ENCODE measurements around the gene GNAI3. TPM values are rescaled to one million over a fixed set of nuclear protein-coding genes. Genes with fewer than 3 reads are reported as not detected.
A peak's percentile ranks its signal among the peaks of the same experiment; 100 is the strongest.
"Not testable (repeated sequence)": the region's sequence is repeated elsewhere in the genome, so short reads cannot be mapped to it uniquely, and the experiment has no call there.

Gene GNAI3
- total RNA-seq, 1 donor: 17.6 TPM

DNA sequence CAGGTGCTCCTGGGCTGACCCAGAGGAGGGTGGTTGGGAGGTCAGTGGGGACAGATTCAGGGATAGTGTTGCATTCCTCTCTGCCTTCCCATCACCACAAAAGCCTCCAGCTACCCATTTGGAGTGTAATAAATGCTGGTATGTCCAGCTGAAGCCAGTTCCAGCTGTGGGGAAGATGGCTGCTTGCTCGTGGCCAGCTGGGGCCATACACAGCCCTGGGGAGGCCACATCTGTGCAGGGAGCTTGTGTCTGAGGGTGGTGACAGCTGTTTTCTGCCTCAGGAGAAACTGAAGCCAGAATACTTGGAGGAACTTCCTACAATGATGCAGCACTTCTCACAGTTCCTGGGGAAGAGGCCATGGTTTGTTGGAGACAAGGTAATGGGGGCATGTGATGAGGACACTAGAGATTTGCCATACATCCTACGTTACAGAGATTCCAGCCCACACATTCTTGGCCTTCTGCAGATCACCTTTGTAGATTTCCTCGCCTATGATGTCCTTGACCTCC is 110.2 kb downstream of the GNAI3 start:
- no peak overlapping the region for H3K4me3 ChIP-seq (ENCODE audit: low read depth, low read length)
- TF ChIP-seq CTCF (IDR thresholded peaks at IDR 0.05; ENCODE audit: insufficient read depth, low read length): no peak
- DNase-seq (ENCODE audit: low read depth): no peak

DNA sequence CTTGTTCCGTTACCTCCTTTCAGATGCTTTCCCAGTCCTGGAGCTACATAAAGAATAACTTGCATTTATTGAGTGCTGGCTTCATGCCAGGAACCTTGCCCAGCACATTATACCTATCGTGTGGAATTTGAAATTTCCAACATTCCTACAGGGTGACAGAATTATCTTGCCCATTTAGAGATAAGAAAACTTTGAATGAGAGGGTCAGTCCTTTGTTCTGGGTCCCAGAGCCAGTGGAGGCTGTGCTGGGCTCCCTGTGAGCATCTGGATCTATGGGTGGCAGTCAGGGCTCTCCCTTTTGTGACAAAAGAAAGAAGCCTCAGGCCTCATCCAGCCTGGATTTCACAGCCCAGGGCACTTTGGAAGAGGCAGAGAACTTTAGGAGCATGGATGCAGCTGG is 110.7 kb downstream of the GNAI3 start:
- no peak for TF ChIP-seq CTCF (IDR thresholded peaks at IDR 0.05; ENCODE audit: insufficient read depth, low read length)
- H3K4me3 ChIP-seq (ENCODE audit: low read depth, low read length): no peak overlapping the region
- no peak for DNase-seq (ENCODE audit: low read depth)

DNA sequence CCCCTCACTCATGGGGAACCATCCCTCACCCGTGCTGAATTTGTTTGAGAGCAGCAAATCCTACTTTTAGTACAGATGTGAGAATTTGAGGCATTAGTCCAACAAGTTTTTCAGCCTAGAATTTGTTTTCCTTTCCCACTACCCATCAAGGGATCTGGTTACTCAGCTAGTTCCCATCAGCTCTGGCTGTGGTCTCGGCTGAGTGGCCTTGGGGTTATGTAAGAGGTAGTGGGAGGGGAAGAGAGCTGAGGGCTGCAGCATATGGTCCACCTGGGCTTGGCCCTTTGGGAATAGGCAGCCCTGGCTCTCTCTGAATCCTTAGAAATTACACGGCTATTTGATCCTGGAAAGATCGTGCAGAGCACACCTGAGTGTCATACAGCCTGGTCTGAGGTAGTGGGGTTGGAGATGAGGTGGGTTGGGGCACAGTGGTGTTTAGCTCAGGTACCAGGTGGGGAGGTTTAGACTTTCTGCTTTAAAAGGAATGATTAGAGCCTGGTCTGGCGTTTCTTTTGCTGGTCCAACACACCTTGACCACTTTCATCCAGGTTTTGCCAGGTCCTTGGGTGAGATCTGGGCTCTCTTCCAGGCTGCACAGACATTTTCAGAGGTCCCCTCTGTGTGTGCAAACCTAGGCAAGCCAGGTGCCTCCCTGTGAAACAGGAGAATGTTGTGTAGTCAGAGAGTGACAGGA is 111.7 kb downstream of the GNAI3 start:
- no peak for DNase-seq (ENCODE audit: low read depth)
- H3K4me3 ChIP-seq (ENCODE audit: low read depth, low read length): no peak overlapping the region
- TF ChIP-seq CTCF (IDR thresholded peaks at IDR 0.05; ENCODE audit: insufficient read depth, low read length): no peak

- H3K4me3 ChIP-seq (ENCODE audit: low read depth, low read length): not testable (repeated sequence)
Measured at GRCh38 chr1:109660691-109661026, 112.2 kb downstream of the GNAI3 start.

GRCh38 chr1:109661391-109661790 is 113.0 kb downstream of the GNAI3 start:
- no peak for DNase-seq (ENCODE audit: low read depth)
- no peak overlapping the region for H3K4me3 ChIP-seq (ENCODE audit: low read depth, low read length)
- TF ChIP-seq CTCF (IDR thresholded peaks at IDR 0.05; ENCODE audit: insufficient read depth, low read length): no peak

More at GRCh38 chr1:109660691-109661026, 112.2 kb downstream of the GNAI3 start:
- not testable (repeated sequence) for DNase-seq (ENCODE audit: low read depth)

DNA sequence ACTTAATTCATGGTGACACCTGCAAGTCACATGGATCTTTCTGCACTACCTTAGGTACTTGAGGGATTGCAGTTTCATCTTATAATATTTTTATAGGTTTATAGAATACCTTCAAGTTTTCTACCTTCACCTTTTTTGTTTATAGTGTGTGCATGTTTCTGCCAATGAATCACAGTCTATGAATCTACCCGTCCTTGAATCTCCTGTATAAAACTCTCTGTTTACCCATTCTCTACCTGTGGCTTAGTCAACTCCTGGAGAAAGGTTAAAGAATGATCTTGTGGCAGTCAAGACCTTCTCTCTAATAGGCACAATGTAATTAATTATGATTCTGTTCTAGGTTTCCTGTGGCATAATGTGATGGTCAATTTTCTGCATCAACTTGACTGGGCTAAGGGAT is 116.3 kb downstream of the GNAI3 start:
- TF ChIP-seq CTCF (IDR thresholded peaks at IDR 0.05; ENCODE audit: insufficient read depth, low read length): no peak
- no peak for DNase-seq (ENCODE audit: low read depth)
- H3K4me3 ChIP-seq (ENCODE audit: low read depth, low read length): no peak overlapping the region

- peak; percentile 77 for DNase-seq (ENCODE audit: low read depth)
- peak within 1 kb of the TSS; percentile 66 for H3K4me3 ChIP-seq (ENCODE audit: low read depth, low read length)
- no peak for TF ChIP-seq CTCF (IDR thresholded peaks at IDR 0.05; ENCODE audit: insufficient read depth, low read length)
Measured at GRCh38 chr1:109667452-109668122, 119.2 kb downstream of the GNAI3 start, which contains the start of gene GSTM2. Gene GSTM2, plus strand, starts transcription at chr1:109668057. Its CDS starts 59 bp downstream, at chr1:109668116.
